ENCODE results near the gene HLA-B. TPM values are rescaled to one million over a fixed set of nuclear protein-coding genes. Genes with fewer than 3 reads are reported as not detected.
"Not testable (repeated sequence)": the region's sequence is repeated elsewhere in the genome, so short reads cannot be mapped to it uniquely, and the experiment has no call there.

The HLA-B gene
- total RNA-seq, 4 donors from 2014 or later: 835 to 3,384 (median 2,517) TPM

DNA sequence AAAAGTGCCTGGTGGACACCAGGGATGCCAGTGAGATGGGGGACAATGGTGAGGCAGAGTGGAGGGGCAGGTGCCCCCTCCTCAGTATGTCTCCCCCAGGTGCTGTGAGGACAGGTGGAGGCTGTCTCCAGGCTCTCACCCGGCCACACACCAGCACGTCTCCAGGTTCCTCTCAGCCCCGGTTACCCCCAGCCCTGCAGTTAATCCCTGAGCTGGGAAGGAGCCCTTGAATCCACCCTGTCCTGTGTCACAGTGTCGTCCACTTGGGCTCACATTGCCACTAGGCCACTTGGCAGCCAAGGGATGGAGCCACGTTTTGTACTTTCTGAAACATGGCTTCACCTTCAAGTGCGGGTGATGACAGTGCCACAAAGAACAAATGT lies 21.7 kb upstream of the HLA-B start:
- no peaks in the 10 kb centered on the region for H3K9me3 ChIP-seq
- TF ChIP-seq, protein P1, sequence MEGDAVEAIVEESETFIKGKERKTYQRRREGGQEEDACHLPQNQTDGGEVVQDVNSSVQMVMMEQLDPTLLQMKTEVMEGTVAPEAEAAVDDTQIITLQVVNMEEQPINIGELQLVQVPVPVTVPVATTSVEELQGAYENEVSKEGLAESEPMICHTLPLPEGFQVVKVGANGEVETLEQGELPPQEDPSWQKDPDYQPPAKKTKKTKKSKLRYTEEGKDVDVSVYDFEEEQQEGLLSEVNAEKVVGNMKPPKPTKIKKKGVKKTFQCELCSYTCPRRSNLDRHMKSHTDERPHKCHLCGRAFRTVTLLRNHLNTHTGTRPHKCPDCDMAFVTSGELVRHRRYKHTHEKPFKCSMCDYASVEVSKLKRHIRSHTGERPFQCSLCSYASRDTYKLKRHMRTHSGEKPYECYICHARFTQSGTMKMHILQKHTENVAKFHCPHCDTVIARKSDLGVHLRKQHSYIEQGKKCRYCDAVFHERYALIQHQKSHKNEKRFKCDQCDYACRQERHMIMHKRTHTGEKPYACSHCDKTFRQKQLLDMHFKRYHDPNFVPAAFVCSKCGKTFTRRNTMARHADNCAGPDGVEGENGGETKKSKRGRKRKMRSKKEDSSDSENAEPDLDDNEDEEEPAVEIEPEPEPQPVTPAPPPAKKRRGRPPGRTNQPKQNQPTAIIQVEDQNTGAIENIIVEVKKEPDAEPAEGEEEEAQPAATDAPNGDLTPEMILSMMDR (IDR thresholded peaks at IDR 0.05): no peak
- no peak for TF ChIP-seq POLR2A (IDR thresholded peaks at IDR 0.05)
- H3K27ac ChIP-seq: peak overlapping the region in 3 of 4 donors; percentile 14 to 95 (median 83)
- no peak overlapping the region for H3K4me3 ChIP-seq
- peaks cover 0 to 16% (median 0%) of the 10 kb centered on the region in 4 donors for H3K4me1 ChIP-seq
- no peaks in the 10 kb centered on the region for H3K36me3 ChIP-seq
- DNase-seq: peak in 1 of 3 donors; percentile 57
- H3K27me3 ChIP-seq: no peaks in the 10 kb centered on the region

- peak; percentile 88 to 91 for TF ChIP-seq POLR2A (IDR thresholded peaks at IDR 0.05)
- TF ChIP-seq, protein P1 (IDR thresholded peaks at IDR 0.05): peak in 1 of 6 experiments; percentile 3
- peaks cover 0 to 16% (median 0%) of the 10 kb centered on the region in 4 donors for H3K4me1 ChIP-seq
- DNase-seq: peak in 2 of 3 donors; percentile 88 to 92
- H3K36me3 ChIP-seq: no peaks in the 10 kb centered on the region
- no peaks in the 10 kb centered on the region for H3K27me3 ChIP-seq
- H3K4me3 ChIP-seq: no peak overlapping the region
- no peaks in the 10 kb centered on the region for H3K9me3 ChIP-seq
- H3K27ac ChIP-seq: peak overlapping the region in 3 of 4 donors; percentile 57 to 95 (median 83)
Measured at GRCh38 chr6:31378062-31378720, 21.2 kb upstream of the HLA-B start.

- DNase-seq: no peak
- H3K9me3 ChIP-seq: peaks cover 0 to 2% (median 0%) of the 10 kb centered on the region in 4 donors
- no peaks in the 10 kb centered on the region for H3K36me3 ChIP-seq
- peaks cover 0 to 16% (median 0%) of the 10 kb centered on the region in 4 donors for H3K4me1 ChIP-seq
- TF ChIP-seq POLR2A (IDR thresholded peaks at IDR 0.05): no peak
- TF ChIP-seq, protein P1 (IDR thresholded peaks at IDR 0.05): no peak
- peak overlapping the region in 2 of 4 donors; percentile 83 to 95 for H3K27ac ChIP-seq
- no peaks in the 10 kb centered on the region for H3K27me3 ChIP-seq
- H3K4me3 ChIP-seq: no peak overlapping the region
Measured at GRCh38 chr6:31377029-31377428, 20.1 kb upstream of the HLA-B start.

DNA sequence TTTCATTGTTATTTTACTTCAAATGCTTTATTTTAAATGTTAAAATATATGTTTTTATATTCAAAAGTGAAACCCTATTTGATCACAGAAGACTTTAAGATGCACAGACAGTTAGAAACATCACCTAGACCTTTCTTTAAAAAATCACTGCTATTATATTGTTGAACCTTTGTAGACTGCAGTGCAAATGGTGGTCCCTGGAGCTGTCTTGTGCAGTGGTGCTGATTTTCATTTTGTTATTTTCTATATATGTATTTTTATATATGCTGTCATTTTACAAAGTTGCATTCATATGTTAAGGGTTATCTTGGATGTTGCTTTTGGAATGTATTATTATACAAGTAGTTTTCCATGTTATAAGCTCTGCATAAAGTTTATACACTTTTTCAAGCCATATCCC lies 18.7 kb upstream of the HLA-B start:
- TF ChIP-seq, protein P1 (IDR thresholded peaks at IDR 0.05): no peak
- no peak for TF ChIP-seq POLR2A (IDR thresholded peaks at IDR 0.05)
- Histone ChIP-seq H3K9me3 (peaks cover 0 to 4% (median 0%) of the 10 kb centered on the region in 4 donors), H3K27me3 (no peaks in the 10 kb centered on the region), H3K36me3 (no peaks in the 10 kb centered on the region), H3K4me1 (peaks cover 0 to 16% (median 0%) of the 10 kb centered on the region in 4 donors), H3K4me3 (no peak overlapping the region), H3K27ac (no peak overlapping the region)
- DNase-seq: no peak

GRCh38 chr6:31374118-31374517 lies 17.1 kb upstream of the HLA-B start:
- not testable (repeated sequence) for H3K27me3 ChIP-seq, H3K27ac ChIP-seq, H3K4me3 ChIP-seq, DNase-seq, H3K9me3 ChIP-seq, H3K36me3 ChIP-seq
- peaks cover 0 to 11% (median 0%) of the 10 kb centered on the region in 4 donors for H3K4me1 ChIP-seq
- TF ChIP-seq, protein P1 (IDR thresholded peaks at IDR 0.05): peak in 4 of 6 experiments; percentile 10 to 48 (median 16)

Data from Peyer's patch (tissue), 4 donors.